Mammary epithelial cell (primary cell): ENCODE data around the gene INPP5A.

Source experiments
- CTCF ChIP-seq, 2 donors: IDR thresholded peaks in 1 of 2; conservative IDR thresholded peaks in 1 of 2; 2 replicates each; pipeline ENCODE4 v1.5.1; 2011 to 2012; ENCODE audit warnings: inconsistent platforms in 2 of 2, low read length in 2 of 2, mild to moderate bottlenecking in 2 of 2, control low read depth in 1 of 2, low read depth in 1 of 2; ENCODE audit not compliant: insufficient read depth in 1 of 2; ENCODE audit errors: extremely low read depth in 1 of 2
- EZH2 ChIP-seq: IDR thresholded peaks from 2 replicates; pipeline ENCODE4 v1.6.1; 2012; ENCODE audit warnings: low read length, inconsistent platforms, borderline replicate concordance

- no peak for TF ChIP-seq EZH2
- no peak for TF ChIP-seq CTCF (conservative IDR thresholded peaks at IDR 0.05 in 1 of 2, IDR thresholded peaks at IDR 0.05 in 1 of 2; ENCODE audit: extremely low read depth in 1 of 2, insufficient read depth in 1 of 2, low read depth in 1 of 2, low read length in 2 of 2)
These were observed 274.9 kb downstream of the INPP5A start for GRCh38 chr10:132812520-132812919.
